Suppressor macrophage treated with lipopolysaccharide for 1 hour (primary cell): Measurements from ENCODE around the gene INO80.

Experiments
- DNase-seq, 3 donors: peaks; one replicate each; pipeline ENCODE4 v3.0.0-alpha.2; 2020 to 2022

The INO80 gene

GRCh38 chr15:40943764-40944365 lies 172.2 kb downstream of the INO80 start:
- no peak for DNase-seq

DNA sequence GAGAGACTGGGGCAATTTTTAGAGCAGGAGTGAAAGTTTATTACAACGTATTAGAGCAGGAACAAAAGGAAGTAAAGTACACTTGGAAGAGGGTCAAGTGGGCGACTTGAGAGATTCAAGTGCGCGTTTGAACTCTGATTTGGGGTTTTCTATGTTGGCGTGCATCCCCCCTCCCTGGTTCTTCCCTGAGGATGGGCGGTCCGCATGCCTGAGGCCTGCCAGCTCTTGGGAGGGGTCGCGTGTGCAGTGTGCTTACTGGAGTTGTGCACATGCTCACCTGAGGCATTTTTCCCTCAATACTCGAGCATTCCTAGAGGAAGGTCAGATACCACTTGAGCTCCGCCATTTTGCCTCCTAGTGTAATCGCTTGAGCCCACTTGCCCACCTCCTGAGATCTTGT lies 173.2 kb downstream of the INO80 start:
- no peak for DNase-seq

GRCh38 chr15:40942337-40942854 lies 173.7 kb downstream of the INO80 start:
- DNase-seq, result peak in 2 of 3 donors; percentile 22 to 31

DNA sequence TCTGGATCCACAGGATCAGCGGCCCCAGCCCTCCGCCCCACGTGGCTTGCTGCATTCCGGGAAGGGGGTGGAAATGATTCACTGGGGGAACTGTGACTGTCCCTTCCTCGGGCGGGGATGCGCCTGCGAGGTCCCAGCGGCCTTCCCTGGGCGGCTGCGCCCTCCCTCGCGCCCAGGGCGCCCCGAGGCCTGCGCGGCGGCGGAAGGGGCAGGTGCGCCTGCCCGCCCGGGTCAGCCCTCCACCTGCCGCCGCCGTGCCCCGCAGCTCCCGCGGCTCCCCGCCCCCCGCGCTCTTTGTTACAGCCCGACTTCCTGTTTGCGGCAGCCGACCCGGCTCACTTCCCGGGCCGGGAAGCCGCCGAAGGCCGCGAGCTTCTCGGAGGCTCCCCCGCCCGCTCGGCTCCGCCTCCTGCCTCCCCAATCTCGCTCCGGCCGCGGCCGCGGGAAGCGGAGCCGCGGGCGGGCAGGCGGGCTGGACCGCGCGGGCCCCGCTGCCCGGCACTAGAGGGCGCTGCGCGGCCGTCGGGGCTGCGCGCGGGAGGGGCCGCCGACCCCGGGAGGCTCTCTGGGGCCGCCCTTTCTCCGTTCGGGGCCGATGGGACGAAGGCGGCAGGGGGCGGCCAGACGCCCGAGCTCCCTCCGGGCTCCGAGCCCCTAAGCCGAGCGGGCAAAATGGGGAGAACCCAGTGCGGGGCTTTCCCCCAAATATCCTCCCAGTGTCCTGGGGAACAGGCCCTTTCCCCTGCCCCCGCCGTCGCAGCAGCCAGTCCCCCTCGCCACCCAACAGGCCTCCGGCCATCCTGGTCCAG lies 174.3 kb downstream of the INO80 start:
- peak; percentile 89 to 96 (median 92) for DNase-seq

DNA sequence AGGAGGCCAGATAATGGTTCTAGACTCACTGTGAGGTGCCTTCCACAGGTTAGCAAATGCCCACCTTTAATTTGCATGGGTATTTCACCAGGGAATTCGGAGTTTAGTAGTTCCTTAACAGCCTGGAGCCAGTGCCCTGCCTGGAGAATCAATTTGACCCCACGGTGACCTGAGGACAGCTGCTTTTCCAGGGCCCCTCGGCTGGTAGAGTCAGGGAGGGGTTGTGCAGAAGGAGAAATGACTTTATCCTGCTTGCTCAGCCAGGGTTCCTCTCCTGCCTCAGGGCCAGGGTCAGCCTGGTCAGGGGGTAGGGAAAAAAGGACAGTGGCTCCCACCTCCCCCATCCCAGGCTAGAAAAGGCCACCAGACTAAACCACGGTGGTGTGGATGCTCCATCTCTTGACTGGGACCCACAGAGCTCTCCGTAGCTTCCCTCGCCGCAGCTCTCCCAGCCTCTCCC lies 175.0 kb downstream of the INO80 start:
- no peak for DNase-seq

GRCh38 chr15:40940296-40940801 lies 175.7 kb downstream of the INO80 start:
- peak in 2 of 3 donors; percentile 47 to 50 for DNase-seq

DNA sequence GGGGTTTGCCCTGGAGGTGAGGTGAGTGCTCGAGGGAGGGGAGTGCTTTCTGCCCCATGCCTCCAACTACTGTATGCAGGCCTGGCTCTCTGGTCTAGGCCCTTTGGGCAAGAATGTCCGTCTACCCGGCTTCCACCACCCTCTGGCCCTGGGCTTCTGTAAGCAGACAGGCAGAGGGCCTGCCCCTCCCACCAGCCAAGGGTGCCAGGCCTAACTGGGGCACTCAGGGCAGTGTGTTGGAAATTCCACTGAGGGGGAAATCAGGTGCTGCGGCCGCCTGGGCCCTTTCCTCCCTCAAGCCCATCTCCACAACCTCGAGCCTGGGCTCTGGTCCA lies 177.6 kb downstream of the INO80 start:
- no peak for DNase-seq

DNA sequence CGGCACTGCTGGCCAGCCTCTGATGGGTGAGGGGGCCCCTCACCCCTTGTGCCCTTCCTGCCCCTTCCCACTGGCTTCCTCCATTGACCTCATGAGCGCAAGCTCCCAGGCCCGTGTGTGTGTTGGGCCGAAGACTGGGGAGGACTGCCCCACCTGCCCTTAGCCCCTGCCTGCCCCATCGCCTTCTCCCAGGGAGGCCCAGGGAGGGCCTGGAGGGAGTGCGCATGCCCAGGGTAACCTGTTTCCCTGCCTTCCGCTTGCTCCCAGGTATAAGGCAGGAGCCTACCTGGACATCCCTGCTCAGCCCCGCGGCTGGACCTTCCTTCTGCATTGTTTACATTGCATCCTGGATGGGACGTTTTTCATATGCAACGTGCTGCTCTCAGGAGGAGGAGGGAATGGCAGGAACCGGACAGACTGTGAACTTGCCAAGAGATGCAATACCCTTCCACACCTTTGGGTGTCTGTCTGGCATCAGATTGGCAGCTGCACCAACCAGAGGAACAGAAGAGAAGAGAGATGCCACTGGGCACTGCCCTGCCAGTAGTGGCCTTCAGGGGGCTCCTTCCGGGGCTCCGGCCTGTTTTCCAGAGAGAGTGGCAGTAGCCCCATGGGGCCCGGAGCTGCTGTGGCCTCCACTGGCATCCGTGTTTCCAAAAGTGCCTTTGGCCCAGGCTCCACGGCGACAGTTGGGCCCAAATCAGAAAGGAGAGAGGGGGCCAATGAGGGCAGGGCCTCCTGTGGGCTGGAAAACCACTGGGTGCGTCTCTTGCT lies 178.1 kb downstream of the INO80 start:
- DNase-seq, result no peak

DNA sequence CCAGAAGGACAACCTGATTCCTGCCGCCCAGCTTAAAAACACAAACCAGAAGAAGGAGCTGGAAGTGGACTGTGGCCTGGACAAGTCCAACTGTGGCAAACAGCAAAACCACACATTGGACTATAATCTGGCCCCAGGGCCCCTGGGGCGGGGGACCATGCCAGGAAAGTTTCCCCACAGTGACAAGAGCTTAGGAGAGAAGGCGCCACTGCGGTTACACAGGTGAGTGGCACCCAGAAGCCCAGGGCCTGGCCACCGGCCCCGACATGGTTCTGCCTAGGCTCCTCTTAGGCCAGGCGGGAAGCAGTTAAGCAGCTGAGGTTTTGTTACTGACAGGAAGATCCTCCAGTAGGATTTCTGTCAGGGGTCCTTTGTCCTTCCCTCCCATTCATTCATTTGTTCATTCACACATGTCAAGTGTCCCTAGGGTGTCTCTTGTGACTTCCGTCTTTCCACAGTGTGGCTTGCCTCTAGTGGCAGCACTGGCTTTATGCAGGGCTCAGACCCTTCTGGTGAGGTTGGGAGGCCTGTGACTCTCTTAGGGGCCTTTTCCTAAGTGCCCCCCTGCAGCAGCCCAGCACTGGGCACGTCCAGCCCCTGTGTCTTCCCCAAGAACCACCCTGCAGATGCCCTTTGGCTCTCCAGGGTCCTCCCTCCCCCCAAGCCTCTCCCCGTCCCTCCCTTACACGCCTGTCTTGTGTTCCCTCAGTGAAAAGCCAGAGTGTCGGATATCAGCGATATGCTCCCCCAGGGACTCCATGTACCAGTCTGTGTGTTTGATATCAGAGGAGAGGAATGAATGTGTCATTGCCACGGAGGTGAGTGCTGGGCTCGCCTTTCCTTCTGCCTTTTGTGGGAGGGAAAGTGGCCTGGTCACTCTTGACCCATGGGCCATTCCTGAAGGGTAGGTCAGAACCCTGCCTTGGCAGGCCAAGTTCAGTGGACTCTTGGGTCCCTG lies 179.1 kb downstream of the INO80 start:
- no peak for DNase-seq

GRCh38 chr15:40936234-40936708 lies 179.8 kb downstream of the INO80 start:
- DNase-seq, result no peak

GRCh38 chr15:40934457-40934856 lies 181.6 kb downstream of the INO80 start:
- DNase-seq, result no peak

GRCh38 chr15:40933517-40933902 lies 182.6 kb downstream of the INO80 start:
- peak; percentile 37 to 48 (median 47) for DNase-seq

DNA sequence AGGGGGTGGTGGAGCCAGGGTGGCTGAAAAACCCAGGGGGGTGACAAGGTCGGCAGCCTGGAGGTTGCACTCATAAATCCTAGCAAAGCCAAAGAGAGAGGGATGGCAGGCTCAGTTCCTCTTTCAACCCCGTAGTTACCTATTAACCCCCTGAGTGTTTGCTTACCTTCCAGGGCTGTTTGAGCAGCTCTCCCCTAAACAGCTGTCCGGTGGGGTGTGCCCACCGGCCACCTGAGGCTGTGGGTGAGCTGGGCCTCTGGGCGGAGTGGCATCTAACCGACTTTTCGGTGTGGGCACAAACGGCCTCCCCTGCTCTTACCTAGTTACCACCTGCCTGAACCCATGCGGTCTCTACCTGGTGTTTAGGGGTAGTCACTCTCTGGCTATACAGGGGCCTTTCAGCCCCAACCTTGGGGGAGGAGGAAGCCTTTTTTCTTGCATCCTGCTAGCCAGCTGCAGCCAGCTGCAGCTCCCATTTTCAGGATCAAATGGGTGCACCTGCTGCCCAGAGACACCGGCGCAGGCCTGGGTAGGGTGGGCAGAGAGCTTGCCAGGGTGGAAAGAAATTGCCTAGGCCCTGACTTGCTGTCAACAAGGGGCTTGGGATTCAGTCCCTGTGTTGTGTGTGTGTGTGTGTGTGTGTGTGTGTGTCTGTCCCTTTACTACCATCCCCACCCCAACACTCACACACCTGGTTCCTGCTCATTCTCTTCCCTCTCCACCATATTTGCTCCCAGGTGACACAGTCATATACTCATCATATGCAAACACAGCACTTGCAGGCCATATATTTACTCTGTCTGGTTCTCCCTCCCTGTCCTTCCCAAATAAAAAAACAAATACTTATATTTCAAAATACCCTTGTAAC lies 183.2 kb downstream of the INO80 start:
- DNase-seq, result no peak

DNA sequence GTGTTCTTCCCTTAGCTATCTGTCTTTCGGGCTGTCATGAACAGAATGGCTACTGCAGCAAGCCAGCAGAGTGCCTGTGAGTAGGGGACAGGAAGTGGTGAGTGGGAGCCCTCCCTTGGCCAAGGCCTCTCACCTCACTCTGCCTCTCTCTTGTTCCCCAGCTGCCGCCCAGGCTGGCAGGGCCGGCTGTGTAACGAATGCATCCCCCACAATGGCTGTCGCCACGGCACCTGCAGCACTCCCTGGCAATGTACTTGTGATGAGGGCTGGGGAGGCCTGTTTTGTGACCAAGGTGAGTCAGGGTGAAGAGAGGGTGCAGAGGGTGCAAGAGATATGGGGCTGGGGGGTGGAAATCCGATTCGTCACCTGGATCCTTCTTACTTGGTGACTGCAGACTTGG lies 183.9 kb downstream of the INO80 start:
- DNase-seq, result no peak

- no peak for DNase-seq
Measured at GRCh38 chr15:40931300-40932142, 184.6 kb downstream of the INO80 start.

GRCh38 chr15:40930430-40931299 lies 185.4 kb downstream of the INO80 start:
- peak in 1 of 3 donors; percentile 28 for DNase-seq

DNA sequence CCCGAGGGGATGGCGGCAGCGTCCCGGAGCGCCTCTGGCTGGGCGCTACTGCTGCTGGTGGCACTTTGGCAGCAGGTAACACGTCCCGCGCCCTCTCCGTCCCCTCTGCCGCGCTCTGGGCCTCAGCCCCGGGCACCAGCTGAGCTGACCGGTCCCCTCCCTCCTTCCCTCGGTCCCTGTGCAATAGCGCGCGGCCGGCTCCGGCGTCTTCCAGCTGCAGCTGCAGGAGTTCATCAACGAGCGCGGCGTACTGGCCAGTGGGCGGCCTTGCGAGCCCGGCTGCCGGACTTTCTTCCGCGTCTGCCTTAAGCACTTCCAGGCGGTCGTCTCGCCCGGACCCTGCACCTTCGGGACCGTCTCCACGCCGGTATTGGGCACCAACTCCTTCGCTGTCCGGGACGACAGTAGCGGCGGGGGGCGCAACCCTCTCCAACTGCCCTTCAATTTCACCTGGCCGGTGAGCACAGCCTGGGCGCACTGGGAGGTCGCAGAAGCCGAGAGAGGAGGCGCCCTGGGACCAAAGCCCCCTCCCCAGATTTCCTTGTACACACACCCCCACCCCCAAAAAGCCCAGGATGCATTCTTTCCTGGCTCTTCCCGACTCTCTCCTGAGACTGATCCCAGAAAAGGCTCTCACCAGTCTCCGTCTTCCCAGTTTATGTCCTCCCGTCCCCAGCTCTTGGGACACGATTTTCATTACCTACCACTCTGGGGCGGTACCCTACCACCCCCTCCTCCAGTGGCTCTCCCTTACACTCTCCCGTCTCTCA lies 186.2 kb downstream of the INO80 start:
- peak; percentile 58 to 82 (median 68) for DNase-seq
